Caco-2 (cell line): ENCODE results near the gene CIT. TPM values are rescaled to one million over a fixed set of nuclear protein-coding genes. Genes with fewer than 3 reads are reported as not detected.

Experiments
- BruUV-seq: library from RNA; stranded (reverse); fragments of 400-500 nt; replicated peaks from 2 replicates; lab custom pipeline; 2021; lab: Mats Ljungman, UMichigan
- CTCF ChIA-PET: fragments of 300-600 bp; sonication (Branson Sonifier 250); formaldehyde crosslinking; loops from one replicate; lab custom pipeline; 2022; ENCODE audit warnings: antibody characterized with exemption; lab: Charles Lee
- POLR2A ChIA-PET: fragments of 300-600 bp; sonication (Branson Sonifier 250); formaldehyde crosslinking; loops from one replicate; lab custom pipeline; 2022; ENCODE audit warnings: antibody characterized with exemption; lab: Charles Lee
- DNase-seq, 2 experiments: peaks; one replicate each; pipeline versions ENCODE4 v3.0.0 to v3.0.0-alpha.2; 2020 to 2022
- H3K27me3 ChIP-seq: replicated peaks from 2 replicates; pipeline ENCODE4 v1.6.0; 2011; ENCODE audit warnings: low read length; ENCODE audit not compliant: control insufficient read depth, insufficient read depth
- H3K36me3 ChIP-seq: 2 replicates; pipeline ENCODE4 v1.5.1; 2011; ENCODE audit warnings: low read length; ENCODE audit not compliant: control insufficient read depth, insufficient read depth
- H3K4me1 ChIP-seq: fragments of 250-450 bp; sonication (Bioruptor Pico); 2 replicates; pipeline ENCODE4 v1.5.1; 2020; ENCODE audit warnings: mild to moderate bottlenecking
- H3K4me3 ChIP-seq: 2 replicates; pipeline ENCODE4 v1.5.1; 2011; ENCODE audit warnings: low read depth, mild to moderate bottlenecking, control low read depth, low read length
- H3K9me3 ChIP-seq: fragments of 250-450 bp; sonication (Bioruptor Pico); 2 replicates; pipeline ENCODE4 v1.5.1; 2020; ENCODE audit warnings: mild to moderate bottlenecking, moderate library complexity
- H3K27ac Mint-ChIP-seq: one replicate; pipeline ENCODE4 v1.8.0; 2022; ENCODE audit warnings: mixed read lengths; ENCODE audit not compliant: unreplicated experiment
- H3K27me3 Mint-ChIP-seq: one replicate; pipeline ENCODE4 v1.8.0; 2022; ENCODE audit warnings: mixed read lengths; ENCODE audit not compliant: insufficient read depth, unreplicated experiment
- H3K36me3 Mint-ChIP-seq: one replicate; pipeline ENCODE4 v1.8.0; 2022; ENCODE audit warnings: mild to moderate bottlenecking, mixed read lengths; ENCODE audit not compliant: insufficient read depth, unreplicated experiment
- H3K4me1 Mint-ChIP-seq: one replicate; pipeline ENCODE4 v1.8.0; 2022; ENCODE audit warnings: low read depth, mixed read lengths; ENCODE audit not compliant: unreplicated experiment
- H3K4me3 Mint-ChIP-seq: one replicate; pipeline ENCODE4 v1.8.0; 2022; ENCODE audit warnings: mild to moderate bottlenecking, moderate library complexity, mixed read lengths; ENCODE audit not compliant: unreplicated experiment
- H3K9me3 Mint-ChIP-seq: one replicate; pipeline ENCODE4 v1.8.0; 2022; ENCODE audit warnings: mixed read lengths; ENCODE audit not compliant: unreplicated experiment
- intact Hi-C: fragments of 100-400 bp; cut with micrococcal nuclease; formaldehyde crosslinking; loops from one replicate; pipeline ENCODE4 v1.10.0; 2022; ENCODE audit not compliant: unreplicated experiment
- microRNA-seq: library from miRNA; unstranded; fragments of <30 nt; microRNA quantifications from one replicate; pipeline ENCODE4 v1.2.0, GENCODE V29; 2022
- total RNA-seq: library from RNA; stranded (reverse); gene quantifications from 2 replicates; pipeline ENCODE4 v1.2.3, GENCODE V29; 2022
- TF ChIP-seq, protein P1 (sequence below), 2 experiments: fragments of 200-600 bp in 1 of 2; IDR thresholded peaks; 1 replicate in 1 of 2; 2 replicates in 1 of 2; pipeline versions ENCODE4 v1.5.1 to v1.8.0; 2011 to 2022; ENCODE audit warnings: antibody characterized with exemption in 1 of 2, control low read depth in 1 of 2, inconsistent platforms in 1 of 2, low read depth in 1 of 2, low read length in 1 of 2, mild to moderate bottlenecking in 1 of 2, moderate library complexity in 1 of 2; ENCODE audit not compliant: insufficient read depth in 1 of 2, severe bottlenecking in 1 of 2, unreplicated experiment in 1 of 2

CIT gene
- total RNA-seq, 1 experiment from 2014 or later: 55.9 TPM

DNA sequence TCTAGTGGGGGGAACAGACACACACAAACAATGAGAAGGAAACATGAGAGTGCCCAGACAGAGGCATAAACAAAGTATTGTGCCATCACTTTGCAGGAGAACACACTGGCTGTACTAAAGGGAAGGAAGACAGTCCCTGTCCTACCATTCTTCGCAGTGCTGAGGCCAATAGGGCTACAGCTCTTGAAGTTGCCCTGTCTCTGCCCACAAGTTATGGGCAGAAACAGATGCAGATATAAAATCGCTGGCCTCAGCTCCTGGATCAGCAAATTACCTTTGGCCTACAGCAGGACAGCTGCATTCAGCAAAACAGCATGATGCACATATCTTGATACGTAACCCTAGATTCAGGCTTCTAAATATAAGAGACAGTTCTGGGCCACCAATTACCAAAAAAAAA lies 232.2 kb downstream of the CIT start:
- no peaks in the 10 kb centered on the region for H3K9me3 ChIP-seq
- no peak for DNase-seq
- Mint-ChIP-seq H3K36me3 (no peaks in the 10 kb centered on the region), H3K27ac (no peak overlapping the region), H3K4me1 (no peaks in the 10 kb centered on the region), H3K9me3 (peaks cover 9% of the 10 kb centered on the region), H3K27me3 (peaks cover 4% of the 10 kb centered on the region), H3K4me3 (no peak overlapping the region)
- CTCF ChIA-PET: no interaction called here
- no peaks in the 10 kb centered on the region for H3K27me3 ChIP-seq
- H3K36me3 ChIP-seq: no peaks in the 10 kb centered on the region
- POLR2A ChIA-PET: no interaction called here
- intact Hi-C loops: no loop called here
- BruUV-seq: no TSS peak
- TF ChIP-seq, protein P1, sequence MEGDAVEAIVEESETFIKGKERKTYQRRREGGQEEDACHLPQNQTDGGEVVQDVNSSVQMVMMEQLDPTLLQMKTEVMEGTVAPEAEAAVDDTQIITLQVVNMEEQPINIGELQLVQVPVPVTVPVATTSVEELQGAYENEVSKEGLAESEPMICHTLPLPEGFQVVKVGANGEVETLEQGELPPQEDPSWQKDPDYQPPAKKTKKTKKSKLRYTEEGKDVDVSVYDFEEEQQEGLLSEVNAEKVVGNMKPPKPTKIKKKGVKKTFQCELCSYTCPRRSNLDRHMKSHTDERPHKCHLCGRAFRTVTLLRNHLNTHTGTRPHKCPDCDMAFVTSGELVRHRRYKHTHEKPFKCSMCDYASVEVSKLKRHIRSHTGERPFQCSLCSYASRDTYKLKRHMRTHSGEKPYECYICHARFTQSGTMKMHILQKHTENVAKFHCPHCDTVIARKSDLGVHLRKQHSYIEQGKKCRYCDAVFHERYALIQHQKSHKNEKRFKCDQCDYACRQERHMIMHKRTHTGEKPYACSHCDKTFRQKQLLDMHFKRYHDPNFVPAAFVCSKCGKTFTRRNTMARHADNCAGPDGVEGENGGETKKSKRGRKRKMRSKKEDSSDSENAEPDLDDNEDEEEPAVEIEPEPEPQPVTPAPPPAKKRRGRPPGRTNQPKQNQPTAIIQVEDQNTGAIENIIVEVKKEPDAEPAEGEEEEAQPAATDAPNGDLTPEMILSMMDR (IDR thresholded peaks at IDR 0.05; ENCODE audit: insufficient read depth in 1 of 2, low read depth in 1 of 2, low read length in 1 of 2, severe bottlenecking in 1 of 2, unreplicated experiment in 1 of 2): no peak
- H3K4me1 ChIP-seq: no peaks in the 10 kb centered on the region
- H3K4me3 ChIP-seq: no peak overlapping the region

DNA sequence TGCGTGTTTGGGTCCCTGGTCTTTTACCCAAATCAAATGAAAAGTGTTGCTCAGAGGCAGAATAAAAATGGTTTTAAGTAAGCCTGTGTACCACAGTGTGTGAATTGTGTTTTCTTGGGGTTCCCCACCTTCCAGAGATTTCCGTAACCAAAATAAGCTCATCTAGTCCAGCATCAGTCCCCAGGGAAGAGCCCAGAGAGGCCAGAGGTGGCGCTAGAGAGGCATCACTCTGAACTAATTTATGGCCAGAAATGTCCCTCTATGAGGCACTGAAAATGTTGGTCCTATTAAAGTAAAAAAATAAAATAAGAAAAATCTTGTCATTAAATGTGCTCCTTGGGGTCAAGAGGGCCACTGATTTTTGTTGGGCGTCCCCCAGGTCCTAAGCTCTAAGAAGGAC lies 234.1 kb downstream of the CIT start:
- TF ChIP-seq, protein P1 (IDR thresholded peaks at IDR 0.05; ENCODE audit: insufficient read depth in 1 of 2, low read depth in 1 of 2, low read length in 1 of 2, severe bottlenecking in 1 of 2, unreplicated experiment in 1 of 2): peak; percentile 14 to 21
- intact Hi-C loops: no loop called here
- H3K4me1 ChIP-seq: no peaks in the 10 kb centered on the region
- no peaks in the 10 kb centered on the region for H3K36me3 ChIP-seq
- H3K36me3 Mint-ChIP-seq: no peaks in the 10 kb centered on the region
- no peaks in the 10 kb centered on the region for H3K9me3 ChIP-seq
- no peak overlapping the region for H3K4me3 ChIP-seq
- ChIA-PET POLR2A (no interaction called here), CTCF (no interaction called here)
- peaks cover 9% of the 10 kb centered on the region for H3K9me3 Mint-ChIP-seq
- no peak overlapping the region for H3K27ac Mint-ChIP-seq
- H3K4me1 Mint-ChIP-seq: no peaks in the 10 kb centered on the region
- H3K27me3 Mint-ChIP-seq: peaks cover 4% of the 10 kb centered on the region
- H3K4me3 Mint-ChIP-seq: no peak overlapping the region
- no peaks in the 10 kb centered on the region for H3K27me3 ChIP-seq
- no TSS peak for BruUV-seq
- DNase-seq: no peak

Small RNA genes within 50 kb of the gene (microRNA-seq; reads per million reads assigned to microRNA genes)
- gene MIR1178: not detected

Other genes with a start within 250 kb of the CIT start
- gene PRKAB1, start 209.2 kb downstream of the CIT start, total RNA-seq: 34.5 and 37.3 TPM in 2 replicates
- gene BICDL1, start 111.9 kb upstream of the CIT start, total RNA-seq: 10.8 and 14.2 TPM in 2 replicates
- gene RAB35, start 239.4 kb upstream of the CIT start, total RNA-seq: 65.1 and 72.0 TPM in 2 replicates